ENCODE results near the gene EMC10. TPM values are rescaled to one million over a fixed set of nuclear protein-coding genes. Genes with fewer than 3 reads are reported as not detected.
"Not testable (repeated sequence)": the region's sequence is repeated elsewhere in the genome, so short reads cannot be mapped to it uniquely, and the experiment has no call there.

EMC10 gene
- total RNA-seq, 1 donor from 2014 or later, result 274 TPM

DNA sequence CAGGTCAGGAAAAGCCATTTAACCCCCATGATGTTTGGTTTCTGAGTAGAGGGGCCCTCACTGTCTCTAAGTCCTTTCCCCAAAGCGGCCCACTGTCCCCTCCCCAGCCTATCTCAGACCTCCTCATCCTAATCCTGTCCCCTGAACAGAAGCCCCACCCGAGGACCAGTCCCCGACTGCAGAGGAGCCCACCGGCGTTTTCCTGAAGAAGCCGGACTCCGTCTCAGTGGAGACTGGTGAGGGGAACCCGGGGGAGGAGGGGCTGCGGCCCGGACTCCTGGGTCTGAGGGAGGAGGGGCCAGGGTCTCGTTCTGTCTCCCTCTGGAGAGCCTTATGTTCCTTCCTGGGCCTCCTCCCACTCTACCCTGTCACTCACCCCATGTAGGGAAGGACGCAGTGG, 40.7 kb upstream of the EMC10 start:
- TF ChIP-seq, protein P1, sequence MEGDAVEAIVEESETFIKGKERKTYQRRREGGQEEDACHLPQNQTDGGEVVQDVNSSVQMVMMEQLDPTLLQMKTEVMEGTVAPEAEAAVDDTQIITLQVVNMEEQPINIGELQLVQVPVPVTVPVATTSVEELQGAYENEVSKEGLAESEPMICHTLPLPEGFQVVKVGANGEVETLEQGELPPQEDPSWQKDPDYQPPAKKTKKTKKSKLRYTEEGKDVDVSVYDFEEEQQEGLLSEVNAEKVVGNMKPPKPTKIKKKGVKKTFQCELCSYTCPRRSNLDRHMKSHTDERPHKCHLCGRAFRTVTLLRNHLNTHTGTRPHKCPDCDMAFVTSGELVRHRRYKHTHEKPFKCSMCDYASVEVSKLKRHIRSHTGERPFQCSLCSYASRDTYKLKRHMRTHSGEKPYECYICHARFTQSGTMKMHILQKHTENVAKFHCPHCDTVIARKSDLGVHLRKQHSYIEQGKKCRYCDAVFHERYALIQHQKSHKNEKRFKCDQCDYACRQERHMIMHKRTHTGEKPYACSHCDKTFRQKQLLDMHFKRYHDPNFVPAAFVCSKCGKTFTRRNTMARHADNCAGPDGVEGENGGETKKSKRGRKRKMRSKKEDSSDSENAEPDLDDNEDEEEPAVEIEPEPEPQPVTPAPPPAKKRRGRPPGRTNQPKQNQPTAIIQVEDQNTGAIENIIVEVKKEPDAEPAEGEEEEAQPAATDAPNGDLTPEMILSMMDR (IDR thresholded peaks at IDR 0.05; ENCODE audit: insufficient read depth, low read length, poor library complexity, severe bottlenecking), result no peak

DNA sequence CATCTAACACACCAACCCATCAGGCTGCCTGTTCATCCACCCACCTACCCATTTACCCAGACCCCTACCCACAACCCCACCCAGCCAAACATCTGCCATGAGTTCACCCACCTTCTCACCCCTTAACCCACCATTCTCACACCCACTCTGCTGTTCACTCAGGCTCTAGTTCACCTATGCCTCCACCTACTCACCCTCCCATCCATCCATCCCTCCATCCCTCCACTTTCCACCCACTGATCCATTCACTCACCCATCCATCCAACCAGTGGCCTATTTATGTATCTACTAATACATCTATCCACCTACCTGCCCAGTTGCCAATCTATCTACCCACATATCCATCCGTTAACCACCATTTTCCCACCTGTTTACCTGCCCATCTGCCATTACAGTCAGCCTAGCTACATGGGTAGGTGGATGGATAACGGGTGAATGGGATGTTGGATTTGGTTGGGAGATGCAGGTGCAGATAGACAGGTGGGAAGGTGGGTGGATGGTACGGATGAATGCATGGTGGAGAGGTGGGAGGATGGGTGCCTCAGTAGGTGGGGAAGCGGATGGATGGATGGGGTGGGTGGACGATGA, 38.4 kb upstream of the EMC10 start:
- Histone ChIP-seq H3K4me3 (ENCODE audit: low read depth, low read length) (no peak overlapping the region), H3K36me3 (ENCODE audit: control insufficient read depth, insufficient read depth, low read length) (no peaks in the 10 kb centered on the region), H3K27me3 (ENCODE audit: control insufficient read depth, insufficient read depth, low read length) (peaks cover 15% of the 10 kb centered on the region)
- no peak for DNase-seq (ENCODE audit: low read depth)
- TF ChIP-seq, protein P1 (IDR thresholded peaks at IDR 0.05; ENCODE audit: insufficient read depth, low read length, poor library complexity, severe bottlenecking), result no peak

More for the DNA sequence above, 40.7 kb upstream of the EMC10 start:
- no peak for DNase-seq (ENCODE audit: low read depth)
- Histone ChIP-seq H3K27me3 (ENCODE audit: control insufficient read depth, insufficient read depth, low read length) (peaks cover 31% of the 10 kb centered on the region), H3K36me3 (ENCODE audit: control insufficient read depth, insufficient read depth, low read length) (no peaks in the 10 kb centered on the region), H3K4me3 (ENCODE audit: low read depth, low read length) (no peak overlapping the region)

DNA sequence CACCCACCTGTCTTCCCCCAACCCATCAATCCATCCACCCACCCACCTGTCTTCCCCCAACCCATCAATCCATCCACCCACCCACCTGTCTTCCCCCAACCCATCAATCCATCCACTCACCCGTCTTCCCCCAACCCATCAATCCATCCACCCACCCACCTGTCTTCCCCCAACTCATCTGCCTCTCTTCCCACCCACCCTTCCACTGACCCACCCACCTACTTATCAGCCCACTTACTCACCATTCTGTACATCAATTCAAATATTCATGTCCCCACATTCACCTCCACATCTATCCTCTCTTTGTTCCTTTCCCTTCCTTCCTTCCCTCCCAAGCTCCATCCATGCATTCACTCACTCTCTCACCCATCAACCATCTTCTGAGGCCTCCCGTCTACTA, 37.2 kb upstream of the EMC10 start:
- not testable (repeated sequence) for H3K4me3 ChIP-seq (ENCODE audit: low read depth, low read length); H3K36me3 ChIP-seq (ENCODE audit: control insufficient read depth, insufficient read depth, low read length); H3K27me3 ChIP-seq (ENCODE audit: control insufficient read depth, insufficient read depth, low read length); DNase-seq (ENCODE audit: low read depth)

DNA sequence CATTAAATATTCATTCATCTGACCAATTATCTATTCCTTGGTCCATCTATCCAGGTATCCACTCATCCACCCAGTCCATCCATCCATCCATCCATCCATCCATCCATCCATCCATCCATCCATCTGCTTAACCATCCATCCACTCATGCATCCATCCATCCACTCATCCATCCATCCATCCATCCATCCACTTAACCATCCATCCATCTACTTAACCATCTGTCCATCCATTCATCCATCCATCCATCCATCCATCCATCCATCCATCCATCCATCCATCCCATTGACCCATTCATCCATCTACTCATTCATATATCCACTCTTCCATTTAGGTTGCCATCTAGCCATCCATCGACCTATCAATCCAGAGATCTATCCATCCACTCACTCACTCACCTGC, 32.2 kb upstream of the EMC10 start:
- Histone ChIP-seq H3K36me3 (ENCODE audit: control insufficient read depth, insufficient read depth, low read length) (no peaks in the 10 kb centered on the region), H3K27me3 (ENCODE audit: control insufficient read depth, insufficient read depth, low read length) (no peaks in the 10 kb centered on the region), H3K4me3 (ENCODE audit: low read depth, low read length) (no peak overlapping the region)
- TF ChIP-seq, protein P1 (IDR thresholded peaks at IDR 0.05; ENCODE audit: insufficient read depth, low read length, poor library complexity, severe bottlenecking), result no peak
- no peak for DNase-seq (ENCODE audit: low read depth)

DNA sequence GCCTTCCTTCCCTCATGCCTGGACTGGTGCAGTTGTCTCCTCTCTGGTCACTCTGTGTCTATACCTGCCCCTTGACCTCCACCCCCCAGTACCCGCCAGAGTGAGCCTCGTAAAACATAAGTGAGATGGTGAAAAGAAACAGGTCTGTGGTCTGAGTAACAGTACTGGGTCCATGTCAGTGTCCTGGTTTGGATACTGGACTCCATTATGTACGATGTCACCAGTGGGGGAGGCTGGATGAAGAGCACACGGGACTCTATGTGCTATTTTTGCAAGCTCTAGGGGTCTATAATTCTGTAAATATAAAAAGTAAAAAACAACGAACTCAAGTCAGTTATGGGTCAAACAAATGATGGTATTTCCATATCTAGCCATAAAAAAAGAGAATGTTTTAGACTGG, 29.3 kb upstream of the EMC10 start:
- TF ChIP-seq, protein P1 (IDR thresholded peaks at IDR 0.05; ENCODE audit: insufficient read depth, low read length, poor library complexity, severe bottlenecking), result no peak

DNA sequence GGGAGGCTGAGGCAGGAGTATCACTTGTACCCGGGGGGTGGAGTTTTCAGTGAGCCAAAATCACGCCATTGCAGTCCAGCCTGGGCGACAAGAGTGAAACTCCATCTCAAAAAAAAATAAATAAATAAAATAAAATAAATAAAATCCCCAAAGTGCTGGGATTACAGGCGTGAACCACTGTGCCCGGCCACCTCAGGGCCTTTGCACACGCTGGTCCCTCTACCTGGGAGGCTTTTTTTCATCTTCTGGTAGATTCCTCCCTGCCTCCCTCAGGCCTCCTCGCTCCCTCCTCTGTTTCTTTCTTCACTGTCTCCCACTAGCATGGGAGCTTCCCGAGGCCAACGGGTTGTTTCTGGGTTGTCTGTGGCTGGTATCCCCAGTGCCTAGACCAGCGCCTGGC, 28.6 kb upstream of the EMC10 start:
- Histone ChIP-seq H3K4me3 (ENCODE audit: low read depth, low read length) (no peak overlapping the region), H3K27me3 (ENCODE audit: control insufficient read depth, insufficient read depth, low read length) (peaks cover 7% of the 10 kb centered on the region), H3K36me3 (ENCODE audit: control insufficient read depth, insufficient read depth, low read length) (no peaks in the 10 kb centered on the region)
- DNase-seq (ENCODE audit: low read depth), result no peak
- TF ChIP-seq, protein P1 (IDR thresholded peaks at IDR 0.05; ENCODE audit: insufficient read depth, low read length, poor library complexity, severe bottlenecking), result no peak

More for the DNA sequence above, 29.3 kb upstream of the EMC10 start:
- Histone ChIP-seq H3K27me3 (ENCODE audit: control insufficient read depth, insufficient read depth, low read length) (peaks cover 7% of the 10 kb centered on the region), H3K36me3 (ENCODE audit: control insufficient read depth, insufficient read depth, low read length) (no peaks in the 10 kb centered on the region), H3K4me3 (ENCODE audit: low read depth, low read length) (no peak overlapping the region)
- no peak for DNase-seq (ENCODE audit: low read depth)

Measured in kidney epithelial cell (primary cell).